Measurements from ENCODE around the gene DNAH1. TPM values are rescaled to one million over a fixed set of nuclear protein-coding genes. Genes with fewer than 3 reads are reported as not detected.

The DNAH1 gene
- total and polyA plus RNA-seq, 2 of the 13 experiments (the other 11 are each of a cell fraction or from before 2014, with no cell fraction given): 0.64 to 3.5 TPM

DNA sequence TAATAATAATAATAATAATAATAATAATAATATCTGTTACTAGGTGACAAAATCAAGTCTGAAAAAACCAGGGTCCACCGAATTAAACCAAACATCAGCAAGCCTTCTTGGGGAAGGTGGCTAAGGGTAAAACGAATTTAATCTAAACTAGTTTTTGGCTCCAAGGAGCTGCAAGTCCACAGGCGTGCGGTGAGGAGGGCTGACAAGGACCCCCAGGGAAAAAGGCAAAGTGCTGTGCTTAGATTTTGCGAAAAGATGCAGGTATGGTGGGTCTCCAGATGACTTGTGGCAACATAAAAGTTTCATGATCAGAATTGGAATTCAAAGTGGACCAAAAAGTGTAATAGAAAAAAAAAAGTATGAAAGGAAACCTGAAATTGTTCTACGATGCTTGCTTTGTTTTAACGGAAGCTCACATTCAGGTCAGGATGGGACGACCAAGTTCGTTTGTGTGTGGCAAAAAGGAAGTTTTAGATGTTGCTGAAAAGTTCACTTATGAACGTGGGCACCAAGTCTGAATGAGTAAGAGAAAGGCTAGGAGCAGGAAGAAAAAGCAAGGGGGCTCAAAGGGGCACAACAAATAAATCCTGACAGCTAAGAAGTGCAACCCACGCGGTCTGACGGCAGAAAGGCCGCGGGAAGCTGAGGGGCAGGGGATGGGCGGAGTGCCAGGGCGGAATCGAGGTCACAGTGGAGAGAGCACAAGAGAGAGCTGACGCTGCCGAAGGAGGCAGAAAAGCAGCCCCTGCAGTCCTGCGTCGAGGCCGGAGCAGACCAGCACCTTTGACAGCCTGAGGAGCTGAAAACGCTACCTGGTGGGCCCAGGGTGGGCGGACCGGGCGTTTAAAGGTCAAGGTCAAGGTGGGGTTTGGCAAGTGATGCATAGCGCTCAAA lies 38.8 kb upstream of the DNAH1 start (continued):
- TF ChIP-seq, protein P1, sequence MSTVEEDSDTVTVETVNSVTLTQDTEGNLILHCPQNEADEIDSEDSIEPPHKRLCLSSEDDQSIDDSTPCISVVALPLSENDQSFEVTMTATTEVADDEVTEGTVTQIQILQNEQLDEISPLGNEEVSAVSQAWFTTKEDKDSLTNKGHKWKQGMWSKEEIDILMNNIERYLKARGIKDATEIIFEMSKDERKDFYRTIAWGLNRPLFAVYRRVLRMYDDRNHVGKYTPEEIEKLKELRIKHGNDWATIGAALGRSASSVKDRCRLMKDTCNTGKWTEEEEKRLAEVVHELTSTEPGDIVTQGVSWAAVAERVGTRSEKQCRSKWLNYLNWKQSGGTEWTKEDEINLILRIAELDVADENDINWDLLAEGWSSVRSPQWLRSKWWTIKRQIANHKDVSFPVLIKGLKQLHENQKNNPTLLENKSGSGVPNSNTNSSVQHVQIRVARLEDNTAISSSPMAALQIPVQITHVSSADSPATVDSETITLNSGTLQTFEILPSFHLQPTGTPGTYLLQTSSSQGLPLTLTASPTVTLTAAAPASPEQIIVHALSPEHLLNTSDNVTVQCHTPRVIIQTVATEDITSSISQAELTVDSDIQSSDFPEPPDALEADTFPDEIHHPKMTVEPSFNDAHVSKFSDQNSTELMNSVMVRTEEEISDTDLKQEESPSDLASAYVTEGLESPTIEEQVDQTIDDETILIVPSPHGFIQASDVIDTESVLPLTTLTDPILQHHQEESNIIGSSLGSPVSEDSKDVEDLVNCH (CRISPR knock-in tag; IDR thresholded peaks at IDR 0.05): no peak
- no peak for TF ChIP-seq ZNF780A (CRISPR knock-in tag; IDR thresholded peaks at IDR 0.05)
- TF ChIP-seq MEF2D (CRISPR knock-in tag; IDR thresholded peaks at IDR 0.05): no peak
- TF ChIP-seq, protein P2, sequence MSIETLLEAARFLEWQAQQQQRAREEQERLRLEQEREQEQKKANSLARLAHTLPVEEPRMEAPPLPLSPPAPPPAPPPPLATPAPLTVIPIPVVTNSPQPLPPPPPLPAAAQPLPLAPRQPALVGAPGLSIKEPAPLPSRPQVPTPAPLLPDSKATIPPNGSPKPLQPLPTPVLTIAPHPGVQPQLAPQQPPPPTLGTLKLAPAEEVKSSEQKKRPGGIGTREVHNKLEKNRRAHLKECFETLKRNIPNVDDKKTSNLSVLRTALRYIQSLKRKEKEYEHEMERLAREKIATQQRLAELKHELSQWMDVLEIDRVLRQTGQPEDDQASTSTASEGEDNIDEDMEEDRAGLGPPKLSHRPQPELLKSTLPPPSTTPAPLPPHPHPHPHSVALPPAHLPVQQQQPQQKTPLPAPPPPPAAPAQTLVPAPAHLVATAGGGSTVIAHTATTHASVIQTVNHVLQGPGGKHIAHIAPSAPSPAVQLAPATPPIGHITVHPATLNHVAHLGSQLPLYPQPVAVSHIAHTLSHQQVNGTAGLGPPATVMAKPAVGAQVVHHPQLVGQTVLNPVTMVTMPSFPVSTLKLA (IDR thresholded peaks at IDR 0.05): 0 out of 2 replicates have a peak, but pooled peaks have one; percentile 2
- no peak for TF ChIP-seq TMF1 (CRISPR knock-in tag; IDR thresholded peaks at IDR 0.05; ENCODE audit: low read depth)
- TF ChIP-seq, protein P3, sequence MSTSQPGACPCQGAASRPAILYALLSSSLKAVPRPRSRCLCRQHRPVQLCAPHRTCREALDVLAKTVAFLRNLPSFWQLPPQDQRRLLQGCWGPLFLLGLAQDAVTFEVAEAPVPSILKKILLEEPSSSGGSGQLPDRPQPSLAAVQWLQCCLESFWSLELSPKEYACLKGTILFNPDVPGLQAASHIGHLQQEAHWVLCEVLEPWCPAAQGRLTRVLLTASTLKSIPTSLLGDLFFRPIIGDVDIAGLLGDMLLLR (CRISPR knock-in tag; IDR thresholded peaks at IDR 0.05): peak; percentile 28; the same call in 1 of the 2 replicates
- TF ChIP-seq ZNF235 (CRISPR knock-in tag; IDR thresholded peaks at IDR 0.05; ENCODE audit: borderline replicate concordance): 0 out of 2 replicates have a peak, but pooled peaks have one; percentile 26
- no peak for TF ChIP-seq BRCA1 (CRISPR knock-in tag; IDR thresholded peaks at IDR 0.05)
- TF ChIP-seq SOX6 (IDR thresholded peaks at IDR 0.05): no peak
- peak; percentile 39 for TF ChIP-seq SOX6 (CRISPR knock-in tag; IDR thresholded peaks at IDR 0.05)
- TF ChIP-seq LCORL (IDR thresholded peaks at IDR 0.05): no peak
- 0 out of 2 replicates have a peak, but pooled peaks have one; percentile 38 for TF ChIP-seq LCORL (CRISPR knock-in tag; IDR thresholded peaks at IDR 0.05)
- TF ChIP-seq PHF21A (CRISPR knock-in tag; IDR thresholded peaks at IDR 0.05): 0 out of 2 replicates have a peak, but pooled peaks have one; percentile 5
- TF ChIP-seq, protein P4, sequence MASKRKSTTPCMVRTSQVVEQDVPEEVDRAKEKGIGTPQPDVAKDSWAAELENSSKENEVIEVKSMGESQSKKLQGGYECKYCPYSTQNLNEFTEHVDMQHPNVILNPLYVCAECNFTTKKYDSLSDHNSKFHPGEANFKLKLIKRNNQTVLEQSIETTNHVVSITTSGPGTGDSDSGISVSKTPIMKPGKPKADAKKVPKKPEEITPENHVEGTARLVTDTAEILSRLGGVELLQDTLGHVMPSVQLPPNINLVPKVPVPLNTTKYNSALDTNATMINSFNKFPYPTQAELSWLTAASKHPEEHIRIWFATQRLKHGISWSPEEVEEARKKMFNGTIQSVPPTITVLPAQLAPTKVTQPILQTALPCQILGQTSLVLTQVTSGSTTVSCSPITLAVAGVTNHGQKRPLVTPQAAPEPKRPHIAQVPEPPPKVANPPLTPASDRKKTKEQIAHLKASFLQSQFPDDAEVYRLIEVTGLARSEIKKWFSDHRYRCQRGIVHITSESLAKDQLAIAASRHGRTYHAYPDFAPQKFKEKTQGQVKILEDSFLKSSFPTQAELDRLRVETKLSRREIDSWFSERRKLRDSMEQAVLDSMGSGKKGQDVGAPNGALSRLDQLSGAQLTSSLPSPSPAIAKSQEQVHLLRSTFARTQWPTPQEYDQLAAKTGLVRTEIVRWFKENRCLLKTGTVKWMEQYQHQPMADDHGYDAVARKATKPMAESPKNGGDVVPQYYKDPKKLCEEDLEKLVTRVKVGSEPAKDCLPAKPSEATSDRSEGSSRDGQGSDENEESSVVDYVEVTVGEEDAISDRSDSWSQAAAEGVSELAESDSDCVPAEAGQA (IDR thresholded peaks at IDR 0.05; ENCODE audit: low read depth): no peak
- TF ChIP-seq, protein P4 (CRISPR knock-in tag; IDR thresholded peaks at IDR 0.05; ENCODE audit: borderline replicate concordance): no peak
- TF ChIP-seq ZNF337 (CRISPR knock-in tag; IDR thresholded peaks at IDR 0.05; ENCODE audit: borderline replicate concordance, low read depth): no peak
- TF ChIP-seq BCL6 (CRISPR knock-in tag; IDR thresholded peaks at IDR 0.05): peak; percentile 6; the same call in 1 of the 2 replicates
- TF ChIP-seq, protein P5, sequence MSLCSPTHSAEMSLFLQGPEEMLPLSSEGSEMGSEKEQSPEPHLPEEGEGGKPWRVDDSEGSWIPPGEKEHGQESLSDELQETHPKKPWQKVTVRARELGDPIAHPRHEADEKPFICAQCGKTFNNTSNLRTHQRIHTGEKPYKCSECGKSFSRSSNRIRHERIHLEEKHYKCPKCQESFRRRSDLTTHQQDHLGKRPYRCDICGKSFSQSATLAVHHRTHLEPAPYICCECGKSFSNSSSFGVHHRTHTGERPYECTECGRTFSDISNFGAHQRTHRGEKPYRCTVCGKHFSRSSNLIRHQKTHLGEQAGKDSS (CRISPR knock-in tag; IDR thresholded peaks at IDR 0.05; ENCODE audit: borderline replicate concordance, low read depth): no peak
